Left kidney (tissue), 2 donors: Measurements from ENCODE around the gene VARS2. TPM values are rescaled to one million over a fixed set of nuclear protein-coding genes. Genes with fewer than 3 reads are reported as not detected.
"Not testable (repeated sequence)": the region's sequence is repeated elsewhere in the genome, so short reads cannot be mapped to it uniquely, and the experiment has no call there.

ENCODE experiments used
- DNase-seq: peaks from one replicate; pipeline ENCODE4 v3.0.0-alpha.2; 2013
- polyA plus RNA-seq: library from polyadenylated mRNA; unstranded; fragments of 120-200 nt; gene quantifications from one replicate; pipeline ENCODE4 v1.2.1, GENCODE V29; 2013; ENCODE audit not compliant: insufficient read length

Gene VARS2
- polyA plus RNA-seq, 1 donor: 52.6 TPM

GRCh38 chr6:30962716-30963115 lies 48.7 kb downstream of the VARS2 start:
- no peak for DNase-seq

- DNase-seq: no peak
Observed at GRCh38 chr6:30963641-30964040, 49.6 kb downstream of the VARS2 start.

DNA sequence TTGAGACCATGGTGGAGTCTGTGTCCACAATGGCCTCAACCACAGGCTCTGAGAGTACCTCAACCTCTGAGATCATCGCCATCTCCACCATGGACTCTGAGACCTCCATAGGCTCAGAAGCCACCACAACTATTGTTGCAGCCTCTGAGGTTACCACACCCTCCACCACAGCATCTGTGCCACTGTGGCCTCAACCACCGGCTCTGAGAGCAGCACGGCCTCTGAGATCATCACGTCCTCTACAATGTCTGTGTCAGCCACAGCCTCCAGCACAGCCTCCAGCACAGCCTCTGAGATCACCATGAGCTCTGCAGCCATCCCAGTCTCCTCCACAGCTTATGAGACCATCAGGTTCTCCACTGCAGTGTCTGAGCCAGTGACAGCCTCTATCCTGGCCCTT lies 50.0 kb downstream of the VARS2 start:
- DNase-seq: no peak

- DNase-seq: no peak
Observed at GRCh38 chr6:30965140-30965601, 51.1 kb downstream of the VARS2 start.

DNA sequence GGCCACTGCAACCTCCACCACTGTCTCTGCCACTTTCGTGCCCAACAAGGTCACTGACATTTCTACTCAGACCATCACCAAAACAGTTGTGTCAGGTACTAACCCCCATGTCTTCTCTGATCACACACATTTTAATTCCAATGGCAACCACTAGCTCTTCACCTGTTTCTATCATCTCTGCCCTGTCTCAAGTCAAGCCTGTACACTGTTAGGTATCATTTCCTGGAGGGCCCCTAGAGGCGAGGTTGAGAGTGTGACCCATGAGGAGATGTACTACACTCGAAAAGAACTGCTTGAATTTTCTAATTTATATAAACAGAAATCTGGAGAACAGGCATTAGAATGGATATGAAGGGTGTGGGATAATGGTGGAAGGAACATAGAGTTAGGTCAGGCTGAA lies 52.1 kb downstream of the VARS2 start:
- DNase-seq: no peak

- not testable (repeated sequence) for DNase-seq
Observed at GRCh38 chr6:30969171-30969570, 55.1 kb downstream of the VARS2 start.

- no peak for DNase-seq
Observed at GRCh38 chr6:30970946-30971345, 56.9 kb downstream of the VARS2 start.

DNA sequence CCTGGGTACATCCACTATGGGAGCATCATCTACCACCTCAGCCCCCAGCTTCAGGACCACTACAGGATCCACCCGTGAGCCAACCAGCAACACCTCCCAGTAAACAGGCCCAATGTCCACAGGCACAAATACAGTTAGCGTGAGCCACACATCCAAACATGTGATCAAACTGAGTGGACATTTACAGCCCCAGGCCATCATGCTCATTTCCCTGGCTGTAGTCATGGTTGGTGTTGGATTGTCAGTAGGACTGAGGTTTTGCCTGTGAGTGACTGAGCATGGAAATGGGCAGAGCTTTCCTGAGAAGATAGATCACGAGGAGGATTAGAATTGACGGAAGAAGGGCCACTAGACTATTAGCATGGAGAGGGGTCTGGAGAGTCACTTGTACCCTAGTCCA lies 58.8 kb downstream of the VARS2 start:
- no peak for DNase-seq

- no peak for DNase-seq
Observed at GRCh38 chr6:30974490-30975252, 60.6 kb downstream of the VARS2 start.

Other genes with a start within 250 kb of the VARS2 start
- 56.9 TPM for gene DHX16, start 241.2 kb upstream of the VARS2 start, polyA plus RNA-seq
- gene PPP1R18, start 227.6 kb upstream of the VARS2 start, polyA plus RNA-seq: 36.9 TPM
- gene NRM, start 223.3 kb upstream of the VARS2 start, polyA plus RNA-seq: 38.1 TPM
- gene MDC1, start 197.0 kb upstream of the VARS2 start, polyA plus RNA-seq: 53.0 TPM
- gene TUBB, start 193.9 kb upstream of the VARS2 start, polyA plus RNA-seq: 1,353 TPM
- gene FLOT1, start 171.6 kb upstream of the VARS2 start, polyA plus RNA-seq: 136 TPM
- gene IER3, start 169.7 kb upstream of the VARS2 start, polyA plus RNA-seq: 15.2 TPM
- 167 TPM for gene DDR1, start 29.7 kb upstream of the VARS2 start, polyA plus RNA-seq
- gene GTF2H4, start 6.0 kb upstream of the VARS2 start, polyA plus RNA-seq: 45.4 TPM
- gene SFTA2, start 17.9 kb downstream of the VARS2 start, polyA plus RNA-seq: 0.76 TPM
- gene MUCL3, start 26.7 kb downstream of the VARS2 start, polyA plus RNA-seq: 0.10 TPM
- gene MUC21, start 69.5 kb downstream of the VARS2 start, polyA plus RNA-seq: not detected
- gene MUC22, start 96.2 kb downstream of the VARS2 start, polyA plus RNA-seq: not detected
- gene C6orf15, start 198.3 kb downstream of the VARS2 start, polyA plus RNA-seq: not detected
- gene PSORS1C1, start 200.6 kb downstream of the VARS2 start, polyA plus RNA-seq: 0.10 TPM
- not detected for gene CDSN, start 206.2 kb downstream of the VARS2 start, polyA plus RNA-seq
- 0.15 TPM for gene PSORS1C2, start 224.8 kb downstream of the VARS2 start, polyA plus RNA-seq
- gene CCHCR1, start 243.6 kb downstream of the VARS2 start, polyA plus RNA-seq: 37.2 TPM
- gene TCF19, start 244.4 kb downstream of the VARS2 start, polyA plus RNA-seq: 23.4 TPM